ENCODE data around the gene JMJD6. TPM values are rescaled to one million over a fixed set of nuclear protein-coding genes. Genes with fewer than 3 reads are reported as not detected.

The JMJD6 gene
- total and polyA plus RNA-seq, 9 of the 15 experiments (the other 6 are each of a cell fraction or from before 2014, with no cell fraction given) = 2.5 to 52.3 (median 36.3) TPM

DNA sequence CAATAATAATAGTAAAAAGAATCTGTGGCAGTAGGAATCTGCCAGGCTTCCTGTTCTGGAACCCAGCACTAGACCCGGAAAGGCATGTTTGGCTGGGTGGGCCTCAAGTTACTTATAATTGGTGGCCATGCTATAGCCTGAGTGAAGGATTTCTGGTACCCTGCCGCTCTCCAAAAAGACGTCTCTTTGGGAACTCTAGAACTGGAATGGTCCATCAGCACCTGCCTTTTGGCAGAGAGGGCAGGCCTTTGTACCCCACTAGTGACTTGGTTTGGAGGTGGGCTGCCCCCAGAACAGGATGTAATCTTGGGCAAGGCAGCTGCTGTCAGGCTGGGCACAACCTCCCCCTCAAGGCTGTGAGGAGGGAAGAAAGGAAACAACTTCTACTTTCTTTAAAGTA is 53.5 kb downstream of the JMJD6 start:
- H3K4me2 ChIP-seq (ENCODE audit: insufficient read depth, low read length) = no peak overlapping the region
- in situ Hi-C loops (cut with MboI) (no loop called here), intact Hi-C loops (cut with micrococcal nuclease) (loop anchor here (5.0 kb wide), 1 partner anchor 36 kb away; no protein-coding TSS in a partner anchor)
- ChIA-PET POLR2A (interaction anchor here (1.1 to 1.2 kb wide), 2 partner anchors 64 to 117 kb away, joined by 3 to 4 read pairs; no protein-coding TSS in a partner anchor), CTCF (ENCODE audit: low intra/inter-chr PET ratio) (no interaction called here)
- H3K4me1 ChIP-seq (replicated peaks in 1 of 2; ENCODE audit: control insufficient read depth in 2 of 2, insufficient read depth in 2 of 2, low read length in 2 of 2) = peaks cover 29 to 32% of the 10 kb centered on the region in 2 experiments; a peak in 4 of 5 replicates
- no peaks in the 10 kb centered on the region for H4K20me1 ChIP-seq (replicated peaks; ENCODE audit: control insufficient read depth, insufficient read depth, low read length)
- TF ChIP-seq ZNF766 (CRISPR knock-in tag; conservative IDR thresholded peaks at IDR 0.05) (no peak), PHB (CRISPR knock-in tag; IDR thresholded peaks at IDR 0.05) (no peak), SRF (CRISPR knock-in tag; IDR thresholded peaks at IDR 0.05) (no peak), TGIF2 (CRISPR knock-in tag; IDR thresholded peaks at IDR 0.05) (no peak)
- no peak overlapping the region for H2AFZ ChIP-seq (ENCODE audit: low read depth, low read length)
- H3K27ac ChIP-seq (ENCODE audit: extremely low read depth, low read depth, low read length) = no peak overlapping the region; the same call in 2 of the 3 replicates
- BruUV-seq (replicated peaks) = no TSS peak
- ATAC-seq = no peak
- no peaks in the 10 kb centered on the region for H3K27me3 ChIP-seq (ENCODE audit: control insufficient read depth in 2 of 2, insufficient read depth in 2 of 2, low read length in 2 of 2)
- H3K79me2 ChIP-seq (ENCODE audit: control insufficient read depth, insufficient read depth, low read length) = peaks cover 7% of the 10 kb centered on the region; the same call in 2 of the 3 replicates
- no peak for FAIRE-seq
- H3K9me1 ChIP-seq (ENCODE audit: control insufficient read depth, insufficient read depth, low read length) = no peaks in the 10 kb centered on the region
- H3K9me3 ChIP-seq (replicated peaks; ENCODE audit: control insufficient read depth, insufficient read depth, low read depth, low read length) = no peaks in the 10 kb centered on the region
- DNase-seq (ENCODE audit: extremely low read depth in 1 of 4, low spot score in 3 of 4) = no peak
- WGBS (ENCODE audit: insufficient coverage, low coverage, missing lambda C conversion rate) = 84% methylated on average over 3 of the region's 3 CpGs
- H3K9ac ChIP-seq (ENCODE audit: insufficient read depth in 1 of 2, low read depth in 2 of 2, low read length in 2 of 2) = 0 out of 4 replicates have a peak overlapping the region, but pooled peaks of 1 of the 2 experiments have one; percentile 2
- no peaks in the 10 kb centered on the region for H3K36me3 ChIP-seq (ENCODE audit: control insufficient read depth, insufficient read depth, low read length)
- no peak overlapping the region for H3K4me3 ChIP-seq

DNA sequence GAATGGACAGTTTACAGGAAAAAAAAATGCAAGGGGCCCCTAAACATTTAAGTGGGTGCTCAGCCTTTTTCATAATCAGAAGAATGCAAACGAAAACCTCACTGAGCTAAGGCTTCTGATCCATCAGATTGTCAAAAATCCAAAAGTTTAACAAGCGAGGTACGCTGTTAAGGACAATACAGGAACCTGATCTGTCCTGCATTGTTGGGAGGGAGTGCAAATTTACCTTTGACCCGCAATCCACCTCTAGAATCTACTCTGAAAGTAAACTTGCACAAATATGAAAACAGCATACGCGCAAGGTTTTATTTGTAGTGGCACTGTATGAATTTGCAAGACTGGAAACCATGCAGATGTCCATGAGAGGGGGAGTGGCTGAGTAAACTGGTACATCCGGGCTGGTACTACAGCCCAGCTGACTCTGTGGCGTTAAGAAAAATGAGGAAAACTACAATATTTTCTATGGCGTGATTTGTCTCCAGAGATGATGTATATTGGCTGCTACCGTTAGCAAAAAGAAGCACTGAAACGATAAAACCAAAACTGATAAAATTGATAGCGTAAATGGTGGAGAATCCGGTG is 54.0 kb downstream of the JMJD6 start:
- Histone ChIP-seq H3K9me3 (replicated peaks; ENCODE audit: control insufficient read depth, insufficient read depth, low read depth, low read length) (no peaks in the 10 kb centered on the region), H3K79me2 (ENCODE audit: control insufficient read depth, insufficient read depth, low read length) (peaks cover 7% of the 10 kb centered on the region; the same call in 2 of the 3 replicates), H3K27ac (ENCODE audit: extremely low read depth, low read depth, low read length) (peak overlapping the region; percentile 88), H3K9ac (ENCODE audit: insufficient read depth in 1 of 2, low read depth in 2 of 2, low read length in 2 of 2) (peak overlapping the region; percentile 84 to 90; a peak in 3 of 4 replicates), H4K20me1 (replicated peaks; ENCODE audit: control insufficient read depth, insufficient read depth, low read length) (no peaks in the 10 kb centered on the region), H3K9me1 (ENCODE audit: control insufficient read depth, insufficient read depth, low read length) (no peaks in the 10 kb centered on the region), H2AFZ (ENCODE audit: low read depth, low read length) (peak overlapping the region; percentile 89), H3K4me2 (ENCODE audit: insufficient read depth, low read length) (peak overlapping the region; percentile 91), H3K4me3 (peak overlapping the region; percentile 60), H3K4me1 (replicated peaks in 1 of 2; ENCODE audit: control insufficient read depth in 2 of 2, insufficient read depth in 2 of 2, low read length in 2 of 2) (peaks cover 30 to 37% of the 10 kb centered on the region in 2 experiments; a peak in 4 of 5 replicates), H3K36me3 (ENCODE audit: control insufficient read depth, insufficient read depth, low read length) (no peaks in the 10 kb centered on the region), H3K27me3 (ENCODE audit: control insufficient read depth in 2 of 2, insufficient read depth in 2 of 2, low read length in 2 of 2) (no peaks in the 10 kb centered on the region)
- CTCF ChIA-PET (ENCODE audit: low intra/inter-chr PET ratio) = no interaction called here
- FAIRE-seq = no peak
- BruUV-seq (replicated peaks) = TSS peak; percentile 91
- in situ Hi-C loops (cut with MboI) (no loop called here), intact Hi-C loops (cut with micrococcal nuclease) (loop anchor here (5.0 kb wide), 1 partner anchor 35 kb away; no protein-coding TSS in a partner anchor)
- POLR2A ChIA-PET = interaction anchor here (0.7 to 1.4 kb wide), 6 partner anchors 49 to 116 kb away, joined by 3 to 5 read pairs (median 4); partner anchors contain the start of gene SRSF2
- DNase-seq (ENCODE audit: extremely low read depth in 1 of 4, low spot score in 3 of 4) = no peak
- 49% methylated on average over 13 of the region's 13 CpGs for WGBS (ENCODE audit: insufficient coverage, low coverage, missing lambda C conversion rate)
- no peak for ATAC-seq
- 0 out of 4 replicates have a peak, but pooled peaks of 1 of the 2 experiments have one; percentile 4 for TF ChIP-seq HDAC1 (IDR thresholded peaks at IDR 0.05)
- TF ChIP-seq NCOA4 (IDR thresholded peaks at IDR 0.05; ENCODE audit: partially characterized antibody) = no peak
- TF ChIP-seq GTF2F1 (IDR thresholded peaks at IDR 0.05; ENCODE audit: low read depth, low read length) = no peak
- TF ChIP-seq, protein P1, sequence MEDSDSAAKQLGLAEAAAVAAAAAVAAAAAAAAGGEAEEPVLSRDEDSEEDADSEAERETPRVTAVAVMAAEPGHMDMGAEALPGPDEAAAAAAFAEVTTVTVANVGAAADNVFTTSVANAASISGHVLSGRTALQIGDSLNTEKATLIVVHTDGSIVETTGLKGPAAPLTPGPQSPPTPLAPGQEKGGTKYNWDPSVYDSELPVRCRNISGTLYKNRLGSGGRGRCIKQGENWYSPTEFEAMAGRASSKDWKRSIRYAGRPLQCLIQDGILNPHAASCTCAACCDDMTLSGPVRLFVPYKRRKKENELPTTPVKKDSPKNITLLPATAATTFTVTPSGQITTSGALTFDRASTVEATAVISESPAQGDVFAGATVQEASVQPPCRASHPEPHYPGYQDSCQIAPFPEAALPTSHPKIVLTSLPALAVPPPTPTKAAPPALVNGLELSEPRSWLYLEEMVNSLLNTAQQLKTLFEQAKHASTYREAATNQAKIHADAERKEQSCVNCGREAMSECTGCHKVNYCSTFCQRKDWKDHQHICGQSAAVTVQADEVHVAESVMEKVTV (CRISPR knock-in tag; IDR thresholded peaks at IDR 0.05) = no peak
- TF ChIP-seq KDM1A (IDR thresholded peaks at IDR 0.05) = no peak
- no peak for TF ChIP-seq CREB1 (IDR thresholded peaks at IDR 0.05)
- TF ChIP-seq CREB1 (CRISPR knock-in tag; IDR thresholded peaks at IDR 0.05) = no peak
- no peak for TF ChIP-seq FOXP1 (CRISPR knock-in tag; IDR thresholded peaks at IDR 0.05)
- TF ChIP-seq NR2C1 (IDR thresholded peaks at IDR 0.05) = no peak
- TF ChIP-seq NR2C1 (tag; IDR thresholded peaks at IDR 0.05) = peak; percentile 16; the same call in 1 of the 2 replicates
